SK-N-SH treated with all-trans-retinoic acid at 6 μM for 48 hours (cell line): ENCODE measurements around the gene S100B.

Experiments
- ATAC-seq: fragments of 200-7000 bp; cut with Tn5 transposase; 3 replicates; pipeline ENCODE4 v1.9.1; 2020; ENCODE audit warnings: mild to moderate bottlenecking, moderate library complexity
- ARNTL ChIP-seq: fragments of 450-650 bp; formaldehyde crosslinking; IDR thresholded peaks from 2 replicates; pipeline ENCODE4 v1.5.0; 2020; ENCODE audit warnings: low read depth, mild to moderate bottlenecking, moderate library complexity, borderline replicate concordance
- BACH2 ChIP-seq: fragments of 250-450 bp; sonication (Bioruptor Pico); IDR thresholded peaks from 2 replicates; pipeline ENCODE4 v1.9.0; 2021; ENCODE audit warnings: mild to moderate bottlenecking, borderline replicate concordance
- CREB5 ChIP-seq: fragments of 250-450 bp; sonication (Bioruptor Pico); IDR thresholded peaks from 2 replicates; pipeline ENCODE4 v1.5.1; 2020; ENCODE audit warnings: low read depth, mild to moderate bottlenecking, moderate library complexity
- CSDC2 ChIP-seq: fragments of 250-450 bp; sonication (Bioruptor Pico); IDR thresholded peaks from 2 replicates; pipeline ENCODE4 v1.5.0; 2020; ENCODE audit warnings: mild to moderate bottlenecking, moderate library complexity
- ESRRG ChIP-seq: fragments of 250-450 bp; sonication (Bioruptor Pico); IDR thresholded peaks from 2 replicates; pipeline ENCODE4 v1.6.1; 2021; ENCODE audit warnings: mild to moderate bottlenecking
- GLIS3 ChIP-seq: fragments of 250-450 bp; sonication (Bioruptor Pico); IDR thresholded peaks from 2 replicates; pipeline ENCODE4 v1.5.0; 2020; ENCODE audit warnings: mild to moderate bottlenecking, moderate library complexity
- ISL1 ChIP-seq: fragments of 250-450 bp; sonication (Bioruptor Pico); IDR thresholded peaks from 2 replicates; pipeline ENCODE4 v2.1.2; 2022; ENCODE audit warnings: mild to moderate bottlenecking, moderate library complexity
- OSR1 ChIP-seq: fragments of 250-450 bp; sonication (Bioruptor Pico); IDR thresholded peaks from 2 replicates; pipeline ENCODE4 v1.8.0; 2022; ENCODE audit warnings: moderate library complexity, mild to moderate bottlenecking, inconsistent platforms
- POU6F1 ChIP-seq: fragments of 250-450 bp; sonication (Bioruptor Pico); IDR thresholded peaks from 2 replicates; pipeline ENCODE4 v1.8.0; 2021; ENCODE audit warnings: low read depth, mild to moderate bottlenecking, moderate library complexity, borderline replicate concordance
- PPARA ChIP-seq: fragments of 250-450 bp; sonication (Bioruptor Pico); IDR thresholded peaks from 2 replicates; pipeline ENCODE4 v1.5.0; 2020; ENCODE audit warnings: mild to moderate bottlenecking, borderline replicate concordance
- RARB ChIP-seq: fragments of 250-450 bp; sonication (Bioruptor Pico); IDR thresholded peaks from 2 replicates; pipeline ENCODE4 v1.8.0; 2021; ENCODE audit warnings: mild to moderate bottlenecking, moderate library complexity
- SNAI2 ChIP-seq: fragments of 250-450 bp; sonication (Bioruptor Pico); IDR thresholded peaks from 2 replicates; pipeline ENCODE4 v1.5.0; 2020; ENCODE audit warnings: mild to moderate bottlenecking, moderate library complexity
- TCF4 ChIP-seq: fragments of 250-450 bp; sonication (Bioruptor Pico); IDR thresholded peaks from 2 replicates; pipeline ENCODE4 v1.8.0; 2021; ENCODE audit warnings: mild to moderate bottlenecking, moderate library complexity, borderline replicate concordance
- TOX ChIP-seq: fragments of 250-450 bp; sonication (Bioruptor Pico); IDR thresholded peaks from 2 replicates; pipeline ENCODE4 v1.8.0; 2021; ENCODE audit warnings: mild to moderate bottlenecking, moderate library complexity, borderline replicate concordance
- ZC3H10 ChIP-seq: fragments of 250-450 bp; sonication (Bioruptor Pico); IDR thresholded peaks from 2 replicates; pipeline ENCODE4 v1.5.1; 2021; ENCODE audit warnings: mild to moderate bottlenecking, moderate library complexity
- ZFP30 ChIP-seq: fragments of 450-650 bp; formaldehyde crosslinking; IDR thresholded peaks from 2 replicates; pipeline ENCODE4 v1.5.0; 2022; ENCODE audit warnings: mild to moderate bottlenecking, moderate library complexity
- ZNF565 ChIP-seq: fragments of 450-650 bp; formaldehyde crosslinking; conservative IDR thresholded peaks from 2 replicates; pipeline ENCODE4 v1.5.0; 2020; ENCODE audit warnings: low read depth, mild to moderate bottlenecking, moderate library complexity
- ZNF70 ChIP-seq: fragments of 450-650 bp; formaldehyde crosslinking; IDR thresholded peaks from 2 replicates; pipeline ENCODE4 v1.5.0; 2020; ENCODE audit warnings: mild to moderate bottlenecking, moderate library complexity
- ZNF8 ChIP-seq: fragments of 450-650 bp; formaldehyde crosslinking; IDR thresholded peaks from 2 replicates; pipeline ENCODE4 v1.5.0; 2020; ENCODE audit warnings: mild to moderate bottlenecking, moderate library complexity
- TF ChIP-seq, protein P1 (sequence below): fragments of 250-450 bp; sonication (Bioruptor Pico); IDR thresholded peaks from 2 replicates; pipeline ENCODE4 v1.8.0; 2020; ENCODE audit warnings: mild to moderate bottlenecking, moderate library complexity, borderline replicate concordance
- TF ChIP-seq, protein P2 (sequence below): fragments of 250-450 bp; sonication (Bioruptor Pico); IDR thresholded peaks from 2 replicates; pipeline ENCODE4 v1.5.1; 2021; ENCODE audit warnings: mild to moderate bottlenecking, moderate library complexity
- TF ChIP-seq, protein P3 (sequence below): fragments of 250-450 bp; sonication (Bioruptor Pico); IDR thresholded peaks from 2 replicates; pipeline ENCODE4 v1.5.0; 2020; ENCODE audit warnings: mild to moderate bottlenecking, moderate library complexity

Gene S100B

DNA sequence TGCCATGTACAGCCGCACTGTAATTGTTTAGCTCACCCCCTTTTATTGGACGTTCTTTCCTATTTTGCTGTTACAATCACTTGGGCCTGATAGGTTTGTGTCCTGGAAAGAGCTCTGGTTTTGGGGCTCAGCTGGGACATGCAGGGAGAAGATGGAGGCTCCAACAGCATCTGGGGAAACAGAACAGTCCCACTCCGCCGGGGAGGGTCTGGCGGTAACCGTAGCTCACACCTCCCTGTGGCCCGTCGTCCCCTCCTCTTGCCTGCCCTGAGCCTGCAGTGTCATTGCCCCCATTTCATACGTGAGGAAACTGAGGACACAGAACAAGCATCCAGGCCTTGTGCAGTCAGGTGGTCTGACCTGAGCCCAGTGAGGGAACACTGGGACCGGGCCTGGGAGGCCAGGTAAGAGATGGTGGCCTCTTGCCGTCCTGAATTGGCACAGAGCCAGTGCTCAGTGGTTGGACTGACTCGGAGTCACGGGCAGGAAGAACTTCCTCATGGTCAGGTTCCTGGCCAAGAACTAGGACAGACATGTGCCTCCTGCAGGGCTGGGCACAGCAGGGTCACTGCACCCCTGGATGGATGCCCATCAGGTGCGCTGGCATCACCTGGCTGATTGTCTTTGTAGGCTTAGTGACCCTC lies 41.8 kb downstream of the S100B start:
- no peak for ATAC-seq
- no peak for TF ChIP-seq ZNF565 (CRISPR knock-in tag)
- no peak for TF ChIP-seq ISL1 (CRISPR knock-in tag)
- no peak for TF ChIP-seq CREB5 (CRISPR knock-in tag)
- TF ChIP-seq ZFP30 (CRISPR knock-in tag), result no peak
- TF ChIP-seq GLIS3 (CRISPR knock-in tag), result no peak

DNA sequence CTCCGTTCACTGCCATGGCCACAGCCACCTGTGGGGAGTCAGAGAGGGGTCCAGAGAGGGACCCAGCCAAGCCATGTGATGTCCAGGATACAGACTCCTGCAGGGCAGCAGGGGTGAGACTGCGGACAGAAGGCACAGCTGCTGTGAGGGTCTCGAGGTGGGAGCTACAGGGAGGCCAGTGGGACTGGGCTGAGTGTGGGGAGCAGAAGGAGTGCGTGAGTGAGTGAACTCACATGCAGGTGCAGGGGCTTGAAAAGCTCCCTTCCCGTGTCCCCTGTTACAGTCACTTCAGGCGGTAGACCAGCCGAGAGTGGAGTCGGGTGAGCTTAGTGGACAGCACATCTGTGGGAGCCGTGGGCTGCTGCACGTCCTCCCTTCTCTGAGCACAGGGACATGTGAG lies 42.4 kb downstream of the S100B start:
- TF ChIP-seq ZC3H10 (CRISPR knock-in tag) (no peak), ZNF565 (CRISPR knock-in tag) (no peak), POU6F1 (CRISPR knock-in tag) (no peak), BACH2 (CRISPR knock-in tag) (no peak), PPARA (CRISPR knock-in tag) (no peak), ISL1 (CRISPR knock-in tag) (no peak), ESRRG (no peak), RARB (CRISPR knock-in tag) (no peak), CSDC2 (no peak), GLIS3 (CRISPR knock-in tag) (no peak), ZNF70 (CRISPR knock-in tag) (no peak), ZNF8 (CRISPR knock-in tag) (no peak), TOX (CRISPR knock-in tag) (no peak), ARNTL (CRISPR knock-in tag) (no peak)
- TF ChIP-seq, protein P1, sequence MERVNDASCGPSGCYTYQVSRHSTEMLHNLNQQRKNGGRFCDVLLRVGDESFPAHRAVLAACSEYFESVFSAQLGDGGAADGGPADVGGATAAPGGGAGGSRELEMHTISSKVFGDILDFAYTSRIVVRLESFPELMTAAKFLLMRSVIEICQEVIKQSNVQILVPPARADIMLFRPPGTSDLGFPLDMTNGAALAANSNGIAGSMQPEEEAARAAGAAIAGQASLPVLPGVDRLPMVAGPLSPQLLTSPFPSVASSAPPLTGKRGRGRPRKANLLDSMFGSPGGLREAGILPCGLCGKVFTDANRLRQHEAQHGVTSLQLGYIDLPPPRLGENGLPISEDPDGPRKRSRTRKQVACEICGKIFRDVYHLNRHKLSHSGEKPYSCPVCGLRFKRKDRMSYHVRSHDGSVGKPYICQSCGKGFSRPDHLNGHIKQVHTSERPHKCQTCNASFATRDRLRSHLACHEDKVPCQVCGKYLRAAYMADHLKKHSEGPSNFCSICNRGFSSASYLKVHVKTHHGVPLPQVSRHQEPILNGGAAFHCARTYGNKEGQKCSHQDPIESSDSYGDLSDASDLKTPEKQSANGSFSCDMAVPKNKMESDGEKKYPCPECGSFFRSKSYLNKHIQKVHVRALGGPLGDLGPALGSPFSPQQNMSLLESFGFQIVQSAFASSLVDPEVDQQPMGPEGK (CRISPR knock-in tag), result no peak
- TF ChIP-seq, protein P2, sequence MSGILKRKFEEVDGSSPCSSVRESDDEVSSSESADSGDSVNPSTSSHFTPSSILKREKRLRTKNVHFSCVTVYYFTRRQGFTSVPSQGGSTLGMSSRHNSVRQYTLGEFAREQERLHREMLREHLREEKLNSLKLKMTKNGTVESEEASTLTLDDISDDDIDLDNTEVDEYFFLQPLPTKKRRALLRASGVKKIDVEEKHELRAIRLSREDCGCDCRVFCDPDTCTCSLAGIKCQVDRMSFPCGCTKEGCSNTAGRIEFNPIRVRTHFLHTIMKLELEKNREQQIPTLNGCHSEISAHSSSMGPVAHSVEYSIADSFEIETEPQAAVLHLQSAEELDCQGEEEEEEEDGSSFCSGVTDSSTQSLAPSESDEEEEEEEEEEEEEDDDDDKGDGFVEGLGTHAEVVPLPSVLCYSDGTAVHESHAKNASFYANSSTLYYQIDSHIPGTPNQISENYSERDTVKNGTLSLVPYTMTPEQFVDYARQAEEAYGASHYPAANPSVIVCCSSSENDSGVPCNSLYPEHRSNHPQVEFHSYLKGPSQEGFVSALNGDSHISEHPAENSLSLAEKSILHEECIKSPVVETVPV (CRISPR knock-in tag), result no peak
- no peak; the same call in 2 of the 3 replicates for ATAC-seq

- ATAC-seq, result no peak
- no peak for TF ChIP-seq ZNF565 (CRISPR knock-in tag)
- no peak for TF ChIP-seq ISL1 (CRISPR knock-in tag)
- no peak for TF ChIP-seq ZFP30 (CRISPR knock-in tag)
- TF ChIP-seq, protein P3, sequence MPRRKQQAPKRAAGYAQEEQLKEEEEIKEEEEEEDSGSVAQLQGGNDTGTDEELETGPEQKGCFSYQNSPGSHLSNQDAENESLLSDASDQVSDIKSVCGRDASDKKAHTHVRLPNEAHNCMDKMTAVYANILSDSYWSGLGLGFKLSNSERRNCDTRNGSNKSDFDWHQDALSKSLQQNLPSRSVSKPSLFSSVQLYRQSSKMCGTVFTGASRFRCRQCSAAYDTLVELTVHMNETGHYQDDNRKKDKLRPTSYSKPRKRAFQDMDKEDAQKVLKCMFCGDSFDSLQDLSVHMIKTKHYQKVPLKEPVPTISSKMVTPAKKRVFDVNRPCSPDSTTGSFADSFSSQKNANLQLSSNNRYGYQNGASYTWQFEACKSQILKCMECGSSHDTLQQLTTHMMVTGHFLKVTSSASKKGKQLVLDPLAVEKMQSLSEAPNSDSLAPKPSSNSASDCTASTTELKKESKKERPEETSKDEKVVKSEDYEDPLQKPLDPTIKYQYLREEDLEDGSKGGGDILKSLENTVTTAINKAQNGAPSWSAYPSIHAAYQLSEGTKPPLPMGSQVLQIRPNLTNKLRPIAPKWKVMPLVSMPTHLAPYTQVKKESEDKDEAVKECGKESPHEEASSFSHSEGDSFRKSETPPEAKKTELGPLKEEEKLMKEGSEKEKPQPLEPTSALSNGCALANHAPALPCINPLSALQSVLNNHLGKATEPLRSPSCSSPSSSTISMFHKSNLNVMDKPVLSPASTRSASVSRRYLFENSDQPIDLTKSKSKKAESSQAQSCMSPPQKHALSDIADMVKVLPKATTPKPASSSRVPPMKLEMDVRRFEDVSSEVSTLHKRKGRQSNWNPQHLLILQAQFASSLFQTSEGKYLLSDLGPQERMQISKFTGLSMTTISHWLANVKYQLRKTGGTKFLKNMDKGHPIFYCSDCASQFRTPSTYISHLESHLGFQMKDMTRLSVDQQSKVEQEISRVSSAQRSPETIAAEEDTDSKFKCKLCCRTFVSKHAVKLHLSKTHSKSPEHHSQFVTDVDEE (CRISPR knock-in tag), result no peak
- no peak for TF ChIP-seq TOX (CRISPR knock-in tag)
- TF ChIP-seq, protein P1 (CRISPR knock-in tag), result no peak
- TF ChIP-seq RARB (CRISPR knock-in tag), result no peak
- no peak for TF ChIP-seq ESRRG
- TF ChIP-seq SNAI2 (CRISPR knock-in tag), result no peak
- no peak for TF ChIP-seq ZC3H10 (CRISPR knock-in tag)
- TF ChIP-seq CREB5 (CRISPR knock-in tag), result no peak
- no peak for TF ChIP-seq OSR1 (CRISPR knock-in tag)
- no peak for TF ChIP-seq TCF4
- no peak for TF ChIP-seq ZNF8 (CRISPR knock-in tag)
- TF ChIP-seq ZNF70 (CRISPR knock-in tag), result no peak
These were observed 43.3 kb downstream of the S100B start for GRCh38 chr21:46561445-46562090.
